Frontal cortex (tissue), 1 donor: Measurements from ENCODE around the gene SIKE1. TPM values are rescaled to one million over a fixed set of nuclear protein-coding genes. Genes with fewer than 3 reads are reported as not detected.

ENCODE experiments used
- small RNA-seq: library from RNA; depleted of rRNA; stranded (forward); fragments of <200 nt; gene quantifications from one replicate; pipeline ENCODE3, GENCODE V24; 2014
- total RNA-seq: library from RNA; depleted of rRNA; stranded (reverse); fragments of >200 nt; gene quantifications from one replicate; pipeline ENCODE4 v1.2.3, GENCODE V29; 2014

Gene SIKE1
- total RNA-seq, 1 donor from 2014 or later = 86.8 TPM

Small RNA genes within 50 kb of the gene (small RNA-seq; reads per million reads assigned to genes)
- not detected for gene RNY1P13

Other genes starting within 250 kb of the SIKE1 start
- gene BCAS2, start 199.1 kb downstream of the SIKE1 start, total RNA-seq = 50.5 TPM
- 2.0 TPM for gene DENND2C, start 110.6 kb downstream of the SIKE1 start, total RNA-seq
- not detected for gene AMPD1, start 85.1 kb downstream of the SIKE1 start, total RNA-seq
- gene NRAS, start 63.9 kb downstream of the SIKE1 start, total RNA-seq = 84.0 TPM
- 831 TPM for gene CSDE1, start 22.7 kb downstream of the SIKE1 start, total RNA-seq
- gene SYCP1, start 74.2 kb upstream of the SIKE1 start, total RNA-seq = not detected
- not detected for gene TSHB, start 249.1 kb upstream of the SIKE1 start, total RNA-seq